Adrenal gland (tissue), 12 donors: Measurements from ENCODE around the gene KLC1. TPM values are rescaled to one million over a fixed set of nuclear protein-coding genes. Genes with fewer than 3 reads are reported as not detected.

ENCODE experiments used
- DNase-seq, 7 donors: peaks; one replicate each; pipeline ENCODE4 v3.0.0-alpha.2; 2019 to 2020
- H3K27ac ChIP-seq, 5 donors: fragments of 200-600 bp; sonication (generic) in 4 of 5; 1 replicate in 3 of 5; 2 replicates in 2 of 5; pipeline versions ENCODE4 v1.5.1 to v1.8.0; 2016 to 2020; ENCODE audit warnings: mild to moderate bottlenecking in 1 of 5
- H3K27me3 ChIP-seq: fragments of 200-600 bp; 2 replicates; pipeline ENCODE4 v1.8.0; 2021
- H3K36me3 ChIP-seq, 2 donors: fragments of 200-600 bp; replicated peaks in 1 of 2; 1 replicate in 1 of 2; 2 replicates in 1 of 2; pipeline versions ENCODE4 v1.5.1 to v1.8.0; 2018 to 2022
- H3K4me1 ChIP-seq, 2 donors: fragments of 200-600 bp; replicated peaks in 1 of 2; 1 replicate in 1 of 2; 2 replicates in 1 of 2; pipeline versions ENCODE4 v1.5.1 to v1.8.0; 2018 to 2021
- H3K4me3 ChIP-seq, 4 donors: fragments of 200-600 bp; sonication (generic) in 3 of 4; one replicate each; pipeline ENCODE4 v1.5.1; 2016 to 2018
- H3K9me3 ChIP-seq, 3 donors: fragments of 200-600 bp; sonication (generic) in 1 of 3; replicated peaks in 1 of 3; 1 replicate in 2 of 3; 2 replicates in 1 of 3; pipeline versions ENCODE4 v1.5.1 to v1.8.0; 2016 to 2021
- CTCF ChIP-seq, 6 experiments: fragments of 450-650 bp in 4 of 6; fragments of 200-600 bp in 2 of 6; sonication (generic) in 1 of 6; IDR thresholded peaks; 1 replicate in 5 of 6; 2 replicates in 1 of 6; pipeline versions ENCODE4 v1.5.1 to v1.8.0; 2016 to 2021; ENCODE audit warnings: antibody characterized with exemption in 6 of 6, mild to moderate bottlenecking in 2 of 6, moderate library complexity in 1 of 6
- POLR2A ChIP-seq, 2 donors: fragments of 450-650 bp; IDR thresholded peaks; one replicate each; pipeline ENCODE4 v1.6.1; 2017; ENCODE audit warnings: antibody characterized with exemption in 2 of 2, mild to moderate bottlenecking in 2 of 2, moderate library complexity in 1 of 2
- WGBS, 4 donors: extraction: QIAGEN DNeasy Blood & Tissue Kit in 2 of 4; methylation state at CpG; one replicate each; pipeline versions ENCODE4 v1.1.5 to v1.1.7; 2013 to 2017; 5-methylcytosine and 5-hydroxymethylcytosine counted together
- intact Hi-C, 2 donors: fragments of 100-400 bp; cut with DNase I; formaldehyde crosslinking; loops; one replicate each; pipeline versions ENCODE4 v1.14.1 to v1.15.0; 2022 to 2023
- polyA plus RNA-seq, 3 donors: library from polyadenylated mRNA; stranded (reverse); fragments of 200-250 nt in 2 of 3; fragments of 350-450 nt in 1 of 3; fragmentation: Illumina TruSeq in 1 of 3; extraction: RNeasy Lipid Tissue Mini Kit (QIAGEN cat#74804) in 1 of 3; gene quantifications; one replicate each; pipeline ENCODE4 v1.2.3, GENCODE V29; 2013 to 2014
- total RNA-seq, 9 donors: library from RNA; depleted of rRNA in 4 of 9; stranded (reverse); fragments of >200 nt in 4 of 9; fragments of 120-200 nt in 1 of 9; fragmentation: NEBNext Ultra II Directional in 1 of 9; extraction: Animal tissue kit (Norgen Biotek cat#: 25700) in 1 of 9; gene quantifications; one replicate each; pipeline versions ENCODE4 v1.1.0 to v1.2.4, GENCODE V29; 2013 to 2023
- donor health status: healthy with polysubstance abuse.
- donor health status: Bipolar disorder and iron deficiency.
- donor health status: DM: yes; HTN: yes; CAD: no.
- donor health status: DM: no; HTN: no; CAD: no.
- donor health status: DM: no; HTN: no; CAD: no.
- donor health status: DM: yes; HTN: yes; CAD: no.

The KLC1 gene
- total and polyA plus RNA-seq, 12 donors = 70.7 to 248 (median 125) TPM

- no peaks in the 10 kb centered on the region for H3K27me3 ChIP-seq
- H3K4me3 ChIP-seq = no peak overlapping the region
- H3K27ac ChIP-seq = no peak overlapping the region
- TF ChIP-seq CTCF (IDR thresholded peaks at IDR 0.05) = no peak
- TF ChIP-seq POLR2A (IDR thresholded peaks at IDR 0.05) = no peak
- WGBS, 4 donors = 76 to 85% (median 81%) methylated on average over 20 to 24 of the region's 24 CpGs
- no peaks in the 10 kb centered on the region for H3K9me3 ChIP-seq
- peaks cover 14 to 20% of the 10 kb centered on the region in 2 donors for H3K4me1 ChIP-seq
- no peak for DNase-seq
- intact Hi-C loops = no loop called here
- H3K36me3 ChIP-seq = peaks cover 0 to 25% of the 10 kb centered on the region in 2 donors
Measured at GRCh38 chr14:103703433-103704385, 74.7 kb downstream of the KLC1 start.

- Histone ChIP-seq H3K27me3 (no peaks in the 10 kb centered on the region), H3K4me1 (peaks cover 13 to 18% of the 10 kb centered on the region in 2 donors), H3K36me3 (peaks cover 0 to 19% of the 10 kb centered on the region in 2 donors), H3K4me3 (no peak overlapping the region), H3K9me3 (no peaks in the 10 kb centered on the region), H3K27ac (peak overlapping the region in 1 of 5 donors; percentile 51)
- 66 to 81% (median 77%) methylated on average over 9 to 13 of the region's 13 CpGs for WGBS, 4 donors
- TF ChIP-seq POLR2A (IDR thresholded peaks at IDR 0.05) (no peak), CTCF (IDR thresholded peaks at IDR 0.05) (no peak)
- DNase-seq = no peak
- intact Hi-C loops = no loop called here
Measured at GRCh38 chr14:103704708-103705107, 75.7 kb downstream of the KLC1 start.

GRCh38 chr14:103705118-103705503 lies 76.1 kb downstream of the KLC1 start:
- Histone ChIP-seq H3K27ac (peak overlapping the region in 1 of 5 donors; percentile 51), H3K9me3 (no peaks in the 10 kb centered on the region), H3K27me3 (no peaks in the 10 kb centered on the region), H3K36me3 (peaks cover 0 to 19% of the 10 kb centered on the region in 2 donors), H3K4me3 (no peak overlapping the region), H3K4me1 (peaks cover 9 to 14% of the 10 kb centered on the region in 2 donors)
- WGBS, 4 donors = 70 to 85% (median 72%) methylated on average over 14 to 15 of the region's 15 CpGs
- TF ChIP-seq CTCF (IDR thresholded peaks at IDR 0.05) (no peak), POLR2A (IDR thresholded peaks at IDR 0.05) (no peak)
- intact Hi-C loops = no loop called here
- DNase-seq = peak in 1 of 7 donors; percentile 40

GRCh38 chr14:103705504-103706284 lies 76.7 kb downstream of the KLC1 start:
- no peaks in the 10 kb centered on the region for H3K9me3 ChIP-seq
- peaks cover 0 to 19% of the 10 kb centered on the region in 2 donors for H3K36me3 ChIP-seq
- intact Hi-C loops = no loop called here
- H3K4me3 ChIP-seq = no peak overlapping the region
- TF ChIP-seq POLR2A (IDR thresholded peaks at IDR 0.05) (no peak), CTCF (IDR thresholded peaks at IDR 0.05) (no peak)
- peaks cover 3 to 8% of the 10 kb centered on the region in 2 donors for H3K4me1 ChIP-seq
- H3K27me3 ChIP-seq = no peaks in the 10 kb centered on the region
- peak overlapping the region in 1 of 5 donors; percentile 51 for H3K27ac ChIP-seq
- peak in 2 of 7 donors; percentile 65 to 67 for DNase-seq
- WGBS, 4 donors = 43 to 50% (median 48%) methylated on average over 3 to 28 of the region's 28 CpGs
